CD14-positive monocyte (primary cell): ENCODE data around the gene PLSCR3. TPM values are rescaled to one million over a fixed set of nuclear protein-coding genes. Genes with fewer than 3 reads are reported as not detected.

ENCODE experiments used
- DNase-seq, 3 donors: peaks; one replicate each; pipeline ENCODE4 v3.0.0-alpha.2; 2011 to 2022
- H2AFZ ChIP-seq: 2 replicates; pipeline ENCODE4 v1.6.0; 2012; ENCODE audit warnings: mild to moderate bottlenecking, low read depth, low read length, inconsistent platforms; ENCODE audit not compliant: insufficient read depth, poor library complexity, severe bottlenecking
- H3K27ac ChIP-seq, 2 donors: 1 replicate in 1 of 2; 2 replicates in 1 of 2; pipeline ENCODE4 v1.5.1; 2012 to 2013; ENCODE audit warnings: low read length in 2 of 2, control low read depth in 1 of 2, inconsistent platforms in 1 of 2, low read depth in 1 of 2, mild to moderate bottlenecking in 1 of 2
- H3K27me3 ChIP-seq, 2 donors: one replicate each; pipeline versions ENCODE4 v1.6.0 to v1.6.1; 2011 to 2013; ENCODE audit warnings: low read length in 2 of 2; ENCODE audit not compliant: control insufficient read depth in 2 of 2, insufficient read depth in 2 of 2
- H3K36me3 ChIP-seq, 2 donors: replicated peaks in 1 of 2; 1 replicate in 1 of 2; 2 replicates in 1 of 2; pipeline versions ENCODE4 v1.5.1 to v1.6.1; 2012 to 2013; ENCODE audit warnings: low read length in 2 of 2, control low read depth in 1 of 2, inconsistent platforms in 1 of 2, mild to moderate bottlenecking in 1 of 2; ENCODE audit not compliant: insufficient read depth in 2 of 2, control insufficient read depth in 1 of 2
- H3K4me1 ChIP-seq, 2 donors: 1 replicate in 1 of 2; 2 replicates in 1 of 2; pipeline versions ENCODE4 v1.5.1 to v1.6.1; 2012 to 2013; ENCODE audit warnings: low read length in 2 of 2, control low read depth in 1 of 2, inconsistent platforms in 1 of 2, mild to moderate bottlenecking in 1 of 2, moderate library complexity in 1 of 2; ENCODE audit not compliant: insufficient read depth in 2 of 2, control insufficient read depth in 1 of 2
- H3K4me2 ChIP-seq: replicated peaks from 2 replicates; pipeline ENCODE3; 2012; ENCODE audit warnings: low read length, moderate library complexity, mild to moderate bottlenecking; ENCODE audit not compliant: poor library complexity, severe bottlenecking; ENCODE audit errors: extremely low read depth
- H3K4me3 ChIP-seq, 3 experiments: fragments of 200-600 bp in 1 of 3; sonication (generic) in 1 of 3; replicated peaks in 1 of 3; 1 replicate in 2 of 3; 2 replicates in 1 of 3; pipeline ENCODE4 v1.5.1; 2011 to 2013; ENCODE audit warnings: low read length in 3 of 3, mild to moderate bottlenecking in 3 of 3, control low read depth in 2 of 3, low read depth in 2 of 3, inconsistent platforms in 1 of 3, moderate library complexity in 1 of 3
- H3K79me2 ChIP-seq: 2 replicates; pipeline ENCODE4 v1.6.0; 2012; ENCODE audit warnings: mild to moderate bottlenecking, control low read depth, inconsistent platforms, low read length, moderate library complexity; ENCODE audit not compliant: insufficient read depth
- H3K9ac ChIP-seq: 2 replicates; pipeline ENCODE4 v1.6.0; 2017; ENCODE audit warnings: low read length, mild to moderate bottlenecking; ENCODE audit not compliant: insufficient read depth, poor library complexity, severe bottlenecking
- H3K9me3 ChIP-seq, 2 donors: replicated peaks in 1 of 2; 1 replicate in 1 of 2; 2 replicates in 1 of 2; pipeline versions ENCODE4 v1.5.1 to v1.6.1; 2012 to 2013; ENCODE audit warnings: low read length in 2 of 2, control low read depth in 1 of 2; ENCODE audit not compliant: control insufficient read depth in 1 of 2, insufficient read depth in 1 of 2
- H4K20me1 ChIP-seq: 2 replicates; pipeline ENCODE4 v1.6.0; 2012; ENCODE audit warnings: mild to moderate bottlenecking, low read length, control low read depth, moderate library complexity; ENCODE audit not compliant: insufficient read depth
- H3K27ac Mint-ChIP-seq, 7 donors: one replicate each; pipeline ENCODE4 v1.8.0; 2020; ENCODE audit warnings: mild to moderate bottlenecking in 7 of 7, mixed read lengths in 7 of 7, moderate library complexity in 6 of 7, inconsistent platforms in 2 of 7
- H3K27me3 Mint-ChIP-seq, 3 donors: one replicate each; pipeline ENCODE4 v1.8.0; 2021 to 2022; ENCODE audit warnings: low read depth in 3 of 3, mild to moderate bottlenecking in 3 of 3, mixed read lengths in 3 of 3, moderate library complexity in 3 of 3, inconsistent platforms in 1 of 3
- H3K36me3 Mint-ChIP-seq, 2 donors: one replicate each; pipeline ENCODE4 v1.8.0; 2020; ENCODE audit warnings: mixed read lengths in 2 of 2, inconsistent platforms in 1 of 2, mild to moderate bottlenecking in 1 of 2
- H3K4me1 Mint-ChIP-seq: one replicate; pipeline ENCODE4 v1.8.0; 2020; ENCODE audit warnings: mild to moderate bottlenecking, mixed read lengths
- H3K4me3 Mint-ChIP-seq, 2 donors: one replicate each; pipeline ENCODE4 v1.8.0; 2020; ENCODE audit warnings: mild to moderate bottlenecking in 2 of 2, mixed read lengths in 2 of 2, moderate library complexity in 1 of 2
- H3K9me3 Mint-ChIP-seq, 7 donors: one replicate each; pipeline ENCODE4 v1.8.0; 2020 to 2022; ENCODE audit warnings: mixed read lengths in 7 of 7, mild to moderate bottlenecking in 6 of 7, moderate library complexity in 6 of 7, inconsistent platforms in 2 of 7
- CTCF ChIP-seq: fragments of 200-600 bp; IDR thresholded peaks from one replicate; pipeline ENCODE4 v1.8.0; 2022; ENCODE audit warnings: antibody characterized with exemption, mild to moderate bottlenecking
- WGBS: methylation state at CpG from one replicate; pipeline ENCODE4 v1.1.5; 2013; ENCODE audit warnings: missing lambda C conversion rate; ENCODE audit not compliant: insufficient coverage; 5-methylcytosine and 5-hydroxymethylcytosine counted together
- intact Hi-C, 2 donors: fragments of 100-400 bp; cut with micrococcal nuclease; formaldehyde crosslinking; loops; one replicate each; pipeline versions ENCODE4 v1.15.0 to v1.15.1; 2023
- polyA plus RNA-seq, 3 donors: library from polyadenylated mRNA; depleted of rRNA in 1 of 3; unstranded in 2 of 3; stranded (reverse) in 1 of 3; fragments of 300-500 nt in 2 of 3; fragments of >200 nt in 1 of 3; fragmentation: Illumina TruSeq in 2 of 3; gene quantifications; 1 replicate in 2 of 3; 2 replicates in 1 of 3; pipeline ENCODE4 v1.2.3, GENCODE V29; 2012 to 2021

PLSCR3 gene
- polyA plus RNA-seq, 3 donors: 37.6 to 70.4 (median 45.7) TPM

GRCh38 chr17:7379134-7379533 lies 15.2 kb downstream of the PLSCR3 start:
- Histone ChIP-seq H3K27ac (no peak overlapping the region), H3K4me1 (peaks cover 11 to 18% of the 10 kb centered on the region in 2 donors), H3K4me3 (no peak overlapping the region), H3K36me3 (no peaks in the 10 kb centered on the region), H3K9ac (no peak overlapping the region), H3K27me3 (peaks cover 34 to 49% of the 10 kb centered on the region in 2 donors), H3K79me2 (no peaks in the 10 kb centered on the region), H2AFZ (no peak overlapping the region), H4K20me1 (no peaks in the 10 kb centered on the region), H3K4me2 (no peak overlapping the region), H3K9me3 (no peaks in the 10 kb centered on the region)
- no peak overlapping the region for H3K27ac Mint-ChIP-seq
- H3K4me1 Mint-ChIP-seq: peaks cover 12% of the 10 kb centered on the region
- peaks cover 46 to 67% (median 54%) of the 10 kb centered on the region in 3 donors for H3K27me3 Mint-ChIP-seq
- H3K36me3 Mint-ChIP-seq: peaks cover 2 to 7% of the 10 kb centered on the region in 2 donors
- peaks cover 7 to 21% (median 15%) of the 10 kb centered on the region in 7 donors for H3K9me3 Mint-ChIP-seq
- H3K4me3 Mint-ChIP-seq: no peak overlapping the region
- no peak for DNase-seq
- no CpG with 5 or more reads among the region's 3 CpGs for WGBS
- no peak for TF ChIP-seq CTCF
- intact Hi-C loops: no loop called here

- no peak for TF ChIP-seq CTCF
These were observed 20.0 kb downstream of the PLSCR3 start for GRCh38 chr17:7374353-7374752.

More at GRCh38 chr17:7374353-7374752, 20.0 kb downstream of the PLSCR3 start:
- Histone ChIP-seq H3K4me2 (no peak overlapping the region), H3K27ac (no peak overlapping the region), H3K9me3 (no peaks in the 10 kb centered on the region), H3K36me3 (no peaks in the 10 kb centered on the region), H3K4me3 (no peak overlapping the region), H3K27me3 (peaks cover 0 to 4% of the 10 kb centered on the region in 2 donors), H3K4me1 (no peaks in the 10 kb centered on the region), H2AFZ (no peak overlapping the region), H3K9ac (no peak overlapping the region), H3K79me2 (no peaks in the 10 kb centered on the region), H4K20me1 (no peaks in the 10 kb centered on the region)
- intact Hi-C loops: no loop called here
- 94% methylated on average over 2 of the region's 2 CpGs for WGBS
- H3K27me3 Mint-ChIP-seq: peaks cover 13 to 30% (median 21%) of the 10 kb centered on the region in 3 donors
- H3K4me1 Mint-ChIP-seq: no peaks in the 10 kb centered on the region
- peak overlapping the region in 1 of 7 donors; percentile 54 for H3K27ac Mint-ChIP-seq
- no peak for DNase-seq
- H3K4me3 Mint-ChIP-seq: no peak overlapping the region
- no peaks in the 10 kb centered on the region for H3K36me3 Mint-ChIP-seq
- H3K9me3 Mint-ChIP-seq: peaks cover 4 to 11% (median 6%) of the 10 kb centered on the region in 7 donors
